LNCaP clone FGC (cell line): ENCODE measurements around the gene SMCO4.

Source experiments
- DNase-seq: peaks from one replicate; pipeline ENCODE4 v3.0.0-alpha.2; 2011; ENCODE audit warnings: low read depth
- H3K4me3 ChIP-seq: 2 replicates; pipeline ENCODE4 v1.5.1; 2011; ENCODE audit warnings: mild to moderate bottlenecking, low read depth, low read length, control low read depth
- CTCF ChIP-seq: IDR thresholded peaks from 2 replicates; pipeline ENCODE4 v1.5.1; 2012; ENCODE audit warnings: mild to moderate bottlenecking; ENCODE audit not compliant: control insufficient read depth, insufficient read depth; ENCODE audit errors: extremely low read depth

The SMCO4 gene

GRCh38 chr11:93528757-93529645, 14.2 kb downstream of the SMCO4 start:
- no peak for TF ChIP-seq CTCF
- no peak for DNase-seq
- no peak overlapping the region for H3K4me3 ChIP-seq

- H3K4me3 ChIP-seq = no peak overlapping the region
- no peak for DNase-seq
- TF ChIP-seq CTCF = no peak
Observed at GRCh38 chr11:93528252-93528651, 14.9 kb downstream of the SMCO4 start.

GRCh38 chr11:93526641-93527583, 16.3 kb downstream of the SMCO4 start:
- no peak for TF ChIP-seq CTCF
- DNase-seq = no peak
- H3K4me3 ChIP-seq = no peak overlapping the region

- no peak overlapping the region for H3K4me3 ChIP-seq
- TF ChIP-seq CTCF = no peak
- no peak for DNase-seq
Observed at GRCh38 chr11:93526346-93526633, 16.9 kb downstream of the SMCO4 start.

- H3K4me3 ChIP-seq = no peak overlapping the region
- TF ChIP-seq CTCF = no peak
- no peak for DNase-seq
Observed at GRCh38 chr11:93525601-93526345, 17.4 kb downstream of the SMCO4 start.

GRCh38 chr11:93524858-93525257, 18.3 kb downstream of the SMCO4 start:
- TF ChIP-seq CTCF = no peak
- no peak overlapping the region for H3K4me3 ChIP-seq
- no peak for DNase-seq
